ENCODE measurements around the gene ELK3. TPM values are rescaled to one million over a fixed set of nuclear protein-coding genes. Genes with fewer than 3 reads are reported as not detected.

The ELK3 gene
- total and polyA plus RNA-seq, 2 experiments from 2014 or later: 5.5 to 8.3 TPM

DNA sequence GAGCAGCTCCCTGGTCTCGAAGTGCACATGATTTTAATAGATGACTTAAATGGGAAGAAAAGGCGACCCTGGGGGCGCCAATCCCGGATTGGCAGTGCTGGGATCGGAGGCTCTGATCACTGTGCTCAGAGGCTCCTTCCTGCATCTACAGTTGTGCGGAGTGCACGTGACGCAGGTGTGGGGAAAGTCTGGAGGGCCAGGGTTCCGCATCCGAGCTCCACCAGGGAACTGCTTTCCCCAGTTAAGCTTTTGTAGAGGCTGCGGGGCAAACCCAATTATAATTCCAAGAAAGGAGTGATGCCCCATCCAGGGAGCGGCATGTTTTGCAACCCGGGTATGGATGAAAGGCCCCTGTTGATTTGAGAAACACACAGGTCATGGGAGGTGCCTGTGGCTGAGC, 36.5 kb downstream of the ELK3 start (continued):
- TF ChIP-seq CTCF (conservative IDR thresholded peaks at IDR 0.05; ENCODE audit: low read depth in 2 of 2) (no peak), POLR2AphosphoS5 (IDR thresholded peaks at IDR 0.05; ENCODE audit: low read depth) (no peak), NANOG (IDR thresholded peaks at IDR 0.05; ENCODE audit: borderline replicate concordance) (no peak), EZH2phosphoT487 (IDR thresholded peaks at IDR 0.05; ENCODE audit: unreplicated experiment) (no peak), STAT1 (IDR thresholded peaks at IDR 0.05; ENCODE audit: unreplicated experiment) (no peak)
- TF ChIP-seq, protein P1, sequence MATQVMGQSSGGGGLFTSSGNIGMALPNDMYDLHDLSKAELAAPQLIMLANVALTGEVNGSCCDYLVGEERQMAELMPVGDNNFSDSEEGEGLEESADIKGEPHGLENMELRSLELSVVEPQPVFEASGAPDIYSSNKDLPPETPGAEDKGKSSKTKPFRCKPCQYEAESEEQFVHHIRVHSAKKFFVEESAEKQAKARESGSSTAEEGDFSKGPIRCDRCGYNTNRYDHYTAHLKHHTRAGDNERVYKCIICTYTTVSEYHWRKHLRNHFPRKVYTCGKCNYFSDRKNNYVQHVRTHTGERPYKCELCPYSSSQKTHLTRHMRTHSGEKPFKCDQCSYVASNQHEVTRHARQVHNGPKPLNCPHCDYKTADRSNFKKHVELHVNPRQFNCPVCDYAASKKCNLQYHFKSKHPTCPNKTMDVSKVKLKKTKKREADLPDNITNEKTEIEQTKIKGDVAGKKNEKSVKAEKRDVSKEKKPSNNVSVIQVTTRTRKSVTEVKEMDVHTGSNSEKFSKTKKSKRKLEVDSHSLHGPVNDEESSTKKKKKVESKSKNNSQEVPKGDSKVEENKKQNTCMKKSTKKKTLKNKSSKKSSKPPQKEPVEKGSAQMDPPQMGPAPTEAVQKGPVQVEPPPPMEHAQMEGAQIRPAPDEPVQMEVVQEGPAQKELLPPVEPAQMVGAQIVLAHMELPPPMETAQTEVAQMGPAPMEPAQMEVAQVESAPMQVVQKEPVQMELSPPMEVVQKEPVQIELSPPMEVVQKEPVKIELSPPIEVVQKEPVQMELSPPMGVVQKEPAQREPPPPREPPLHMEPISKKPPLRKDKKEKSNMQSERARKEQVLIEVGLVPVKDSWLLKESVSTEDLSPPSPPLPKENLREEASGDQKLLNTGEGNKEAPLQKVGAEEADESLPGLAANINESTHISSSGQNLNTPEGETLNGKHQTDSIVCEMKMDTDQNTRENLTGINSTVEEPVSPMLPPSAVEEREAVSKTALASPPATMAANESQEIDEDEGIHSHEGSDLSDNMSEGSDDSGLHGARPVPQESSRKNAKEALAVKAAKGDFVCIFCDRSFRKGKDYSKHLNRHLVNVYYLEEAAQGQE (IDR thresholded peaks at IDR 0.05; ENCODE audit: unreplicated experiment): no peak

GRCh38 chr12:96233168-96233567, 39.0 kb downstream of the ELK3 start:
- peaks cover 12% of the 10 kb centered on the region for H3K27me3 Mint-ChIP-seq (ENCODE audit: insufficient read depth, low read depth, poor library complexity)
- Histone ChIP-seq H4K20me1 (replicated peaks; ENCODE audit: insufficient read depth) (no peaks in the 10 kb centered on the region), H3K4me3 (no peak overlapping the region), H3K4me2 (no peak overlapping the region), H3K79me2 (replicated peaks; ENCODE audit: insufficient read depth) (no peaks in the 10 kb centered on the region), H3K4me1 (ENCODE audit: insufficient read depth) (no peaks in the 10 kb centered on the region), H3K27ac (ENCODE audit: low read depth) (no peak overlapping the region), H2AFZ (no peak overlapping the region), H3F3A (replicated peaks; ENCODE audit: low read depth) (no peaks in the 10 kb centered on the region), H3K36me3 (ENCODE audit: insufficient read depth) (no peaks in the 10 kb centered on the region), H3K27me3 (ENCODE audit: insufficient read depth) (no peaks in the 10 kb centered on the region), H3K9me2 (ENCODE audit: insufficient read depth) (no peaks in the 10 kb centered on the region)
- DNase-seq (ENCODE audit: low spot score) (no peak), ATAC-seq (no peak)
- H3K4me1 Mint-ChIP-seq: peaks cover 5% of the 10 kb centered on the region
- no peak overlapping the region for H3K27ac Mint-ChIP-seq
- TF ChIP-seq, protein P1 (IDR thresholded peaks at IDR 0.05; ENCODE audit: unreplicated experiment): no peak
- TF ChIP-seq ZNF114 (CRISPR knock-in tag; IDR thresholded peaks at IDR 0.05) (no peak), JUNB (IDR thresholded peaks at IDR 0.05; ENCODE audit: unreplicated experiment) (no peak), ZNF331 (CRISPR knock-in tag; IDR thresholded peaks at IDR 0.05; ENCODE audit: low read depth) (no peak), POLR2AphosphoS5 (IDR thresholded peaks at IDR 0.05; ENCODE audit: low read depth) (no peak), EZH2 (IDR thresholded peaks at IDR 0.05; ENCODE audit: low read depth, unreplicated experiment) (no peak), CREB1 (CRISPR knock-in tag; IDR thresholded peaks at IDR 0.05; ENCODE audit: low read depth) (no peak)
- TF ChIP-seq, protein P2, sequence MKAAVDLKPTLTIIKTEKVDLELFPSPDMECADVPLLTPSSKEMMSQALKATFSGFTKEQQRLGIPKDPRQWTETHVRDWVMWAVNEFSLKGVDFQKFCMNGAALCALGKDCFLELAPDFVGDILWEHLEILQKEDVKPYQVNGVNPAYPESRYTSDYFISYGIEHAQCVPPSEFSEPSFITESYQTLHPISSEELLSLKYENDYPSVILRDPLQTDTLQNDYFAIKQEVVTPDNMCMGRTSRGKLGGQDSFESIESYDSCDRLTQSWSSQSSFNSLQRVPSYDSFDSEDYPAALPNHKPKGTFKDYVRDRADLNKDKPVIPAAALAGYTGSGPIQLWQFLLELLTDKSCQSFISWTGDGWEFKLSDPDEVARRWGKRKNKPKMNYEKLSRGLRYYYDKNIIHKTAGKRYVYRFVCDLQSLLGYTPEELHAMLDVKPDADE (IDR thresholded peaks at IDR 0.05): no peak
- no peaks in the 10 kb centered on the region for H3K36me3 Mint-ChIP-seq (ENCODE audit: low read depth)
- no peaks in the 10 kb centered on the region for H3K9me3 Mint-ChIP-seq
- H3K4me3 Mint-ChIP-seq: no peak overlapping the region

Data from GM23338 (cell line).